ENCODE data around the gene HCRTR1. TPM values are rescaled to one million over a fixed set of nuclear protein-coding genes. Genes with fewer than 3 reads are reported as not detected.
A peak's percentile ranks its signal among the peaks of the same experiment; 100 is the strongest.

The HCRTR1 gene
- total RNA-seq, 8 experiments from 2014 or later: 0.11 to 0.91 (median 0.27) TPM; not detected in 1

GRCh38 chr1:31575369-31576140, 41.9 kb upstream of the HCRTR1 start:
- Histone ChIP-seq H3K4me3 (no peak overlapping the region), H3K4me1 (replicated peaks in 1 of 2) (peaks cover 3 to 13% of the 10 kb centered on the region in 2 donors), H3K27ac (no peak overlapping the region)
- ATAC-seq (replicated peaks in 6 of 8): peak in 1 of 8 experiments; percentile 2
- in situ Hi-C loops (cut with MboI; ENCODE audit: low pct_unique_long_range_greater_than_20kb in 2 of 9, low sequenced_read_pairs in 9 of 9, unreplicated experiment in 9 of 9): no loop called here
- WGBS, 10 experiments: 30 to 100% (median 80%) methylated on average over 1 to 5 of the region's 11 CpGs; no CpG with 5 or more reads in 6 of the 10 experiments

DNA sequence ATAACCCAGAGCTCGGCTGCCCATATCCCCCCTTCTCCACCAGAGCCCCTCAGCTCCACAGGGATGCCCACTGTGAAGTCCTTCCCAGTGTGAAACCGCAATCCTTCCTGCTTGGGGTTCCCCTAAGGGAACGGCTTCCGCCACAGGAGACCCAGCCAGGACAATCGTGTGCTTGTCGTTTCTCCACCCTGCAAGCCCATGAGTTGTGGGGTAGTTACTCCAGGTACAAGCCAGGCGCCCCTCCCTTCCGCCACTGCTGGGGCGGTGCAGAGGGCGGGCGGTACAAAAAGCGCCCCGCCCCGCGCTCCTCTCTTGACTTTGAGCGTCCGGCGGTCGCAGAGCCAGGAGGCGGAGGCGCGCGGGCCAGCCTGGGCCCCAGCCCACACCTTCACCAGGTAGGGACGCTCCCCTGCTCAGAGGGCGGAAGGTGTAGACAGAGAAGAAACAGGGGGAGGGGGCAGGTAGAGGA, 41.3 kb upstream of the HCRTR1 start, which contains the start of gene TINAGL1:
Gene TINAGL1, plus strand, starts transcription at position 315 of the 469 bp plus-strand sequence. CDS start 634 bp downstream, outside the sequence.
- 0 to 37% (median 20%) methylated on average over 1 to 7 of the region's 25 CpGs; no CpG with 5 or more reads in 7 of the 10 experiments for WGBS, 10 experiments
- Histone ChIP-seq H3K4me1 (replicated peaks in 1 of 2) (peaks cover 3 to 13% of the 10 kb centered on the region in 2 donors), H3K4me3 (no peak within 1 kb of the TSS), H3K27ac (no peak within 1 kb of the TSS)
- in situ Hi-C loops (cut with MboI; ENCODE audit: low pct_unique_long_range_greater_than_20kb in 2 of 9, low sequenced_read_pairs in 9 of 9, unreplicated experiment in 9 of 9): no loop called here
- ATAC-seq (replicated peaks in 6 of 8): peak in 3 of 8 experiments; percentile 4 to 54 (median 6)

DNA sequence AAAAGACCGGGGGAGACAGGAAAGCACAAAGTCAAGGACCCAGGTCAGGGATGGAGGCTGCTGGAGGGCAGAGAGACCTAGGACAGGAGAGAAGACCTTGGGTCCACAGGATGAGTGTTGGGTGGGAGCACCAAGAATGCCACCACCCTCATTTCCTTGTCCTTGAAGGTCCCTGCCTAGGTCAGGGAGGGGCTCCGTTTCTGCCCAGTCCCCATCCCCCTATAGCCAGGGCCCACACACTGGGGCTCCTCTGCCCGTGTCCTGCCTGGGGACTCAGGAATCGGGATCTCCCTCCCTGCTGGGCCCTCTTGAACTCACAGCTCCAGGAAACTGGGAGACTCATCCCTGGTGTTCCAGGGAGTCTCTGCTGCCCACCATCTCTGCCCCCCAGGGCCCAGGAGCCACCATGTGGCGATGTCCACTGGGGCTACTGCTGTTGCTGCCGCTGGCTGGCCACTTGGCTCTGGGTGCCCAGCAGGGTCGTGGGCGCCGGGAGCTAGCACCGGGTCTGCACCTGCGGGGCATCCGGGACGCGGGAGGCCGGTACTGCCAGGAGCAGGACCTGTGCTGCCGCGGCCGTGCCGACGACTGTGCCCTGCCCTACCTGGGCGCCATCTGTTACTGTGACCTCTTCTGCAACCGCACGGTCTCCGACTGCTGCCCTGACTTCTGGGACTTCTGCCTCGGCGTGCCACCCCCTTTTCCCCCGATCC, 40.6 kb upstream of the HCRTR1 start:
- H3K27ac ChIP-seq: no peak overlapping the region
- WGBS, 10 experiments: 0 to 100% (median 71%) methylated on average over 1 to 8 of the region's 27 CpGs; no CpG with 5 or more reads in 3 of the 10 experiments
- H3K4me3 ChIP-seq: no peak overlapping the region
- no peak for ATAC-seq (replicated peaks in 6 of 8)
- peaks cover 3 to 13% of the 10 kb centered on the region in 2 donors for H3K4me1 ChIP-seq (replicated peaks in 1 of 2)
- in situ Hi-C loops (cut with MboI; ENCODE audit: low pct_unique_long_range_greater_than_20kb in 2 of 9, low sequenced_read_pairs in 9 of 9, unreplicated experiment in 9 of 9): no loop called here

DNA sequence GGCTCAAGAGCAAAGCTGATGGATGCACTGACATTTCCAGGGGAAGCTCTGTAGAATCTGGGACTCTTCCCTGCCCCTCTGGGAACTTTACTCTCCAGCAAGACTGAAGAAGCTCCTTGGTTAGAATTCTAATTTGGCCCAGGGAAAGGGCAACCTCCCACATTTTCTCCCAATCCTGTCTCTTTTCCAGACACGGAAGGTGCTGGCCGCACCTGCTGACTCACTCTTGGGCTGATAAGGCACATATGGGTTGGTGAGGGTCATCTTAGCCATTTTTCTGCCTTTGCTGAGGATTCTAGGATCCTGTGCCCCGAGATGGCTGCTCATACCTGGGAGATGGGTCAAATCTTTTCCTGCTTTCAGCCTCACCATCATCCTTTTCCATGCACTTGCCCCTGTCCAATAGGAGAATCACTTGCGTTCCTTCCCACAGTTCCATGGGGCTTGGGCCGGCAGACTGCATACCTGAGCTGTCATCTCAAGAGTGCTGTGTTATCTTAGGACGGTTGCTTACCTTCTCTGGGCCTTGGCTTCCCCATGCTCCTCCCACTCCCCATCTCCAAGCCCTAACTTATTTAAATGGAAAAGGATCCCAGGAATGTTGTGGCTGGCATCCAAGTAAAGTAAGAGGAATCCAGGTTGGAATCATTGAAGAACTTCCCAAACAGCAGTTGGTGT, 39.8 kb upstream of the HCRTR1 start:
- Histone ChIP-seq H3K4me3 (no peak overlapping the region), H3K4me1 (replicated peaks in 1 of 2) (peaks cover 3 to 13% of the 10 kb centered on the region in 2 donors), H3K27ac (no peak overlapping the region)
- 20 to 100% (median 82%) methylated on average over 1 to 5 of the region's 6 CpGs; no CpG with 5 or more reads in 2 of the 10 experiments for WGBS, 10 experiments
- ATAC-seq (replicated peaks in 6 of 8): no peak
- in situ Hi-C loops (cut with MboI; ENCODE audit: low pct_unique_long_range_greater_than_20kb in 2 of 9, low sequenced_read_pairs in 9 of 9, unreplicated experiment in 9 of 9): no loop called here

DNA sequence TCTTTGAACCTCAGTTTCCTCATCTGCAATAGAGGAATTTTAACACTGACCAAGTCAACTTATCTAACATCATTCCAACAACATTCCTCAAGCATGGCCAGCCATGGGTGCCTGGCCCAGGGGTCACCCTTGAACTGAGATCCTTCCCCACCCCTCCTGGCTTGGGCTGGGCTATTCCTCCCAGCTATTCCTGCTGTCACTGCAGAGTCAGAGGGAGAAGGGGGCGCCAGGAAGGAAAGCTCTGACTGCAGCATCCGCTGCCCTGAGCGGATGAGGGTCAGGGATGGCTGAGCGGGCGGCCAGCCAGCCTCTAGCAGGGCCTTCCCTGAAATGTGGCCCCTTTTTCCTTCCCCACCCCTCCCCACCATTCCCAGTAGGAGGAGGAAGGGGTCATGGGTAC, 38.1 kb upstream of the HCRTR1 start:
- Histone ChIP-seq H3K27ac (no peak overlapping the region), H3K4me1 (replicated peaks in 1 of 2) (peaks cover 3 to 21% of the 10 kb centered on the region in 2 donors), H3K4me3 (no peak overlapping the region)
- peak in 6 of 8 experiments; percentile 9 to 34 (median 14) for ATAC-seq (replicated peaks in 6 of 8)
- in situ Hi-C loops (cut with MboI; ENCODE audit: low pct_unique_long_range_greater_than_20kb in 2 of 9, low sequenced_read_pairs in 9 of 9, unreplicated experiment in 9 of 9): no loop called here
- 17 to 81% (median 51%) methylated on average over 1 to 5 of the region's 5 CpGs; no CpG with 5 or more reads in 6 of the 10 experiments for WGBS, 10 experiments

- H3K4me1 ChIP-seq (replicated peaks in 1 of 2): peaks cover 3 to 23% of the 10 kb centered on the region in 2 donors
- no peak overlapping the region for H3K27ac ChIP-seq
- H3K4me3 ChIP-seq: no peak overlapping the region
- ATAC-seq (replicated peaks in 6 of 8): peak in 1 of 8 experiments; percentile 6
- 64 to 82% (median 80%) methylated on average over 1 to 5 of the region's 5 CpGs; no CpG with 5 or more reads in 3 of the 10 experiments for WGBS, 10 experiments
- in situ Hi-C loops (cut with MboI; ENCODE audit: low pct_unique_long_range_greater_than_20kb in 2 of 9, low sequenced_read_pairs in 9 of 9, unreplicated experiment in 9 of 9): no loop called here
These were observed 37.0 kb upstream of the HCRTR1 start for GRCh38 chr1:31580513-31580870.

- in situ Hi-C loops (cut with MboI; ENCODE audit: low pct_unique_long_range_greater_than_20kb in 2 of 9, low sequenced_read_pairs in 9 of 9, unreplicated experiment in 9 of 9): no loop called here
- Histone ChIP-seq H3K4me1 (replicated peaks in 1 of 2) (peaks cover 3 to 23% of the 10 kb centered on the region in 2 donors), H3K27ac (no peak overlapping the region), H3K4me3 (no peak overlapping the region)
- ATAC-seq (replicated peaks in 6 of 8): no peak
- 60 to 100% (median 75%) methylated on average over 1 to 12 of the region's 15 CpGs; no CpG with 5 or more reads in 3 of the 10 experiments for WGBS, 10 experiments
These were observed 36.4 kb upstream of the HCRTR1 start for GRCh38 chr1:31580891-31581603.

DNA sequence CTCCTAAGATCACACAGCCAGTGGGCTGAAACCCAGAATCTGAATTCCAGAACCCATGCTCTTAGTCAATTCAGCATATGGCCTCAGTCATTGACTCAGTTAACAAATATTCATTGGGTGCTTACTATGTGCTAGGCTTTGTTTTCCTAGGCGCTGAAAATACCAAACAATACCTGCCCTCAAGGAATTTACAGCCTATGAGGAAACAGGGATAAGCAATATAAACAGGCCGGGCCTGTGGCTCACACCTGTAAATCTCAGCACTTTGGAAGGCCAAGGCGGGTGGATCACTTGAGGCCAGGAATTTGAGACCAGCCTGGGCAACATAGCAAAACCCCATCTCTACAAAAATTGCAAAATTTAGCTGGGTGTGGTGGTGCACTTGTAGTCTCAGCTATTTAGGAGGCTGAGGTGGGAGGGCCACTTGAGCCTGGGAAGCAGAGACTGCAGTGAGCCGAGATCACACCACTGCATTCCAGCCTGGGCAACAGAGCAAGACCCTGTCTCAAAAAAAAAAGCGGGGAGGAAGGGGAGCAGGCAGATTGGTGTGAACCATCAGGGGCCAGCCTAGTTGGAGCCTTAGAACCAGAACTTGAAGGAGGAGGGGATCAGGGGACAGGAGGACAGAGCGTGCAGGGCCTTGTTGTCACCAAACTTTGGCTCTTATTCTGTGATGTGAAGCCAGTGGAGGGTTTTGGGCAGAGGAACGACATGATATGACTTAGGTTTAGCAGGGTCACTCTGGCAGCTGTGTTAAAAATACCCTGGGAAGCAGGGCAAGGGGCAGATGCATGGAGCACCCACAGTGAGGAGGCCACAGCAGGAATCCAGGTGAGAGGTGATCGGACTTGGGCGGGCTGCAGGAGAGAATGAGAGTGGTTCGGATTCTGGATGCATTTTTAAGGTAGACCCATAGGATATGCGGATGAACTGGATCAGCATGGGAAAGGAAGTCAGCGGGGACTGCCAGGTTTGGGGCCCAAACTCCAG, 35.4 kb upstream of the HCRTR1 start:
- WGBS, 10 experiments: 60 to 100% (median 75%) methylated on average over 1 to 12 of the region's 12 CpGs; no CpG with 5 or more reads in 1 of the 10 experiments
- ATAC-seq (replicated peaks in 6 of 8): no peak
- Histone ChIP-seq H3K4me1 (replicated peaks in 1 of 2) (peaks cover 3 to 23% of the 10 kb centered on the region in 2 donors), H3K27ac (no peak overlapping the region), H3K4me3 (no peak overlapping the region)
- in situ Hi-C loops (cut with MboI; ENCODE audit: low pct_unique_long_range_greater_than_20kb in 2 of 9, low sequenced_read_pairs in 9 of 9, unreplicated experiment in 9 of 9): no loop called here

- Histone ChIP-seq H3K27ac (no peak overlapping the region), H3K4me1 (replicated peaks in 1 of 2) (peaks cover 3 to 23% of the 10 kb centered on the region in 2 donors), H3K4me3 (no peak overlapping the region)
- in situ Hi-C loops (cut with MboI; ENCODE audit: low pct_unique_long_range_greater_than_20kb in 2 of 9, low sequenced_read_pairs in 9 of 9, unreplicated experiment in 9 of 9): no loop called here
- no peak for ATAC-seq (replicated peaks in 6 of 8)
- 40 to 100% (median 81%) methylated on average over 2 to 13 of the region's 16 CpGs; no CpG with 5 or more reads in 2 of the 10 experiments for WGBS, 10 experiments
These were observed 34.2 kb upstream of the HCRTR1 start for GRCh38 chr1:31583082-31583994.

GRCh38 chr1:31583995-31584868, 33.3 kb upstream of the HCRTR1 start:
- H3K27ac ChIP-seq: no peak overlapping the region
- H3K4me3 ChIP-seq: no peak overlapping the region
- ATAC-seq (replicated peaks in 6 of 8): peak; percentile 46 to 87 (median 69)
- peaks cover 3 to 22% of the 10 kb centered on the region in 2 donors for H3K4me1 ChIP-seq (replicated peaks in 1 of 2)
- 26 to 83% (median 71%) methylated on average over 1 to 8 of the region's 13 CpGs; no CpG with 5 or more reads in 3 of the 10 experiments for WGBS, 10 experiments
- in situ Hi-C loops (cut with MboI; ENCODE audit: low pct_unique_long_range_greater_than_20kb in 2 of 9, low sequenced_read_pairs in 9 of 9, unreplicated experiment in 9 of 9): no loop called here
